ENCODE measurements around the gene TSPAN33. TPM values are rescaled to one million over a fixed set of nuclear protein-coding genes. Genes with fewer than 3 reads are reported as not detected.

The TSPAN33 gene
- total RNA-seq, 1 experiment from 2014 or later: 12.4 TPM

- Mint-ChIP-seq H3K4me1 (ENCODE audit: low read depth, unreplicated experiment) (peaks cover 9% of the 10 kb centered on the region), H3K36me3 (ENCODE audit: insufficient read depth, unreplicated experiment) (peaks cover 6% of the 10 kb centered on the region), H3K27ac (ENCODE audit: unreplicated experiment) (no peak overlapping the region), H3K4me3 (ENCODE audit: low read depth, unreplicated experiment) (peak overlapping the region; percentile 73), H3K27me3 (ENCODE audit: unreplicated experiment) (peaks cover 29% of the 10 kb centered on the region), H3K9me3 (ENCODE audit: low read depth, unreplicated experiment) (no peaks in the 10 kb centered on the region)
- TF ChIP-seq CTCF (IDR thresholded peaks at IDR 0.05; ENCODE audit: unreplicated experiment): no peak
- intact Hi-C loops (cut with micrococcal nuclease; ENCODE audit: unreplicated experiment): no loop called here
- CTCF ChIA-PET: interaction anchor here (1.8 kb wide), 1 partner anchor 20 kb away, joined by 9 read pairs; no protein-coding TSS in a partner anchor
- no peak for DNase-seq
- no TSS peak for BruUV-seq (replicated peaks)
Measured at GRCh38 chr7:129143724-129144094, 798 bp upstream of the TSPAN33 start.

- Mint-ChIP-seq H3K9me3 (ENCODE audit: low read depth, unreplicated experiment) (no peaks in the 10 kb centered on the region), H3K27me3 (ENCODE audit: unreplicated experiment) (peaks cover 29% of the 10 kb centered on the region), H3K4me1 (ENCODE audit: low read depth, unreplicated experiment) (peaks cover 9% of the 10 kb centered on the region), H3K27ac (ENCODE audit: unreplicated experiment) (no peak overlapping the region), H3K36me3 (ENCODE audit: insufficient read depth, unreplicated experiment) (peaks cover 6% of the 10 kb centered on the region), H3K4me3 (ENCODE audit: low read depth, unreplicated experiment) (peak overlapping the region; percentile 73)
- peak; percentile 21 for DNase-seq
- CTCF ChIA-PET: interaction anchor here (1.8 kb wide), 1 partner anchor 19 kb away, joined by 9 read pairs; no protein-coding TSS in a partner anchor
- TF ChIP-seq CTCF (IDR thresholded peaks at IDR 0.05; ENCODE audit: unreplicated experiment): peak; percentile 33
- BruUV-seq (replicated peaks): no TSS peak
- intact Hi-C loops (cut with micrococcal nuclease; ENCODE audit: unreplicated experiment): no loop called here
Measured at GRCh38 chr7:129144834-129145668, 544 bp downstream of the TSPAN33 start.

- Mint-ChIP-seq H3K27me3 (ENCODE audit: unreplicated experiment) (peaks cover 29% of the 10 kb centered on the region), H3K36me3 (ENCODE audit: insufficient read depth, unreplicated experiment) (peaks cover 6% of the 10 kb centered on the region), H3K9me3 (ENCODE audit: low read depth, unreplicated experiment) (no peaks in the 10 kb centered on the region), H3K27ac (ENCODE audit: unreplicated experiment) (no peak overlapping the region), H3K4me1 (ENCODE audit: low read depth, unreplicated experiment) (peaks cover 9% of the 10 kb centered on the region), H3K4me3 (ENCODE audit: low read depth, unreplicated experiment) (no peak overlapping the region)
- DNase-seq: no peak
- TF ChIP-seq CTCF (IDR thresholded peaks at IDR 0.05; ENCODE audit: unreplicated experiment): no peak
- CTCF ChIA-PET: interaction anchor here (1.4 kb wide), 1 partner anchor 55 kb away, joined by 3 read pairs; no protein-coding TSS in a partner anchor
- intact Hi-C loops (cut with micrococcal nuclease; ENCODE audit: unreplicated experiment): no loop called here
- BruUV-seq (replicated peaks): no TSS peak
Measured at GRCh38 chr7:129146237-129146979, 1.9 kb downstream of the TSPAN33 start.

DNA sequence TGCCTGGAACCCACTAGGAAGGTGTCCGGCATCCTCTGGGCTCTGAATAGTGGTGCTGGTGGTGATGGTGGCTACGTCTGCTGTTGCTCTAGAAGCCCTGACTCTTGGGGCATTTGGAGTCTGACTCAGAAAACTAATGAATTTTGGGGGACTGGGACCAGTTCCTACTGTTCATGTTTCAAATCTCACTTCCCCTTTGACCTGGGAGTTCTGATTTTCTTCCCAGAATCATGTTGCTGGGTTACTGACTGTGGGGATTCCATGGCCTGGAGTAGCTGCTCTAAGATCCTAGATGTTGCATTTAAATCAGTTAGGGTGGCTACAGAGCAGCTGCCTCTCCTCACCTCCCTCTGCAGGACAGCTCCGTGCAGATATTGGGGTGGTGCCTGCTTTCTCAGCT, 3.2 kb downstream of the TSPAN33 start:
- TF ChIP-seq CTCF (IDR thresholded peaks at IDR 0.05; ENCODE audit: unreplicated experiment): no peak
- BruUV-seq (replicated peaks): no TSS peak
- H3K4me3 Mint-ChIP-seq (ENCODE audit: low read depth, unreplicated experiment): no peak overlapping the region

More for the DNA sequence above, 3.2 kb downstream of the TSPAN33 start:
- intact Hi-C loops (cut with micrococcal nuclease; ENCODE audit: unreplicated experiment): no loop called here
- Mint-ChIP-seq H3K9me3 (ENCODE audit: low read depth, unreplicated experiment) (no peaks in the 10 kb centered on the region), H3K36me3 (ENCODE audit: insufficient read depth, unreplicated experiment) (peaks cover 6% of the 10 kb centered on the region), H3K4me1 (ENCODE audit: low read depth, unreplicated experiment) (peaks cover 9% of the 10 kb centered on the region), H3K27ac (ENCODE audit: unreplicated experiment) (no peak overlapping the region), H3K27me3 (ENCODE audit: unreplicated experiment) (peaks cover 17% of the 10 kb centered on the region)
- no peak for DNase-seq
- CTCF ChIA-PET: no interaction called here
